Loucy (cell line): Measurements from ENCODE around the gene NUDT4.

Experiments used
- EZH2phosphoT487 ChIP-seq: fragments of 200-600 bp; IDR thresholded peaks from 2 replicates; pipeline ENCODE4 v1.6.1; 2018; ENCODE audit warnings: antibody characterized with exemption, mild to moderate bottlenecking, moderate library complexity, borderline replicate concordance
- TF ChIP-seq, protein P1 (sequence below): fragments of 200-600 bp; sonication (generic); conservative IDR thresholded peaks from 2 replicates; pipeline ENCODE4 v1.5.1; 2014; ENCODE audit warnings: mild to moderate bottlenecking, antibody characterized with exemption, low read length

DNA sequence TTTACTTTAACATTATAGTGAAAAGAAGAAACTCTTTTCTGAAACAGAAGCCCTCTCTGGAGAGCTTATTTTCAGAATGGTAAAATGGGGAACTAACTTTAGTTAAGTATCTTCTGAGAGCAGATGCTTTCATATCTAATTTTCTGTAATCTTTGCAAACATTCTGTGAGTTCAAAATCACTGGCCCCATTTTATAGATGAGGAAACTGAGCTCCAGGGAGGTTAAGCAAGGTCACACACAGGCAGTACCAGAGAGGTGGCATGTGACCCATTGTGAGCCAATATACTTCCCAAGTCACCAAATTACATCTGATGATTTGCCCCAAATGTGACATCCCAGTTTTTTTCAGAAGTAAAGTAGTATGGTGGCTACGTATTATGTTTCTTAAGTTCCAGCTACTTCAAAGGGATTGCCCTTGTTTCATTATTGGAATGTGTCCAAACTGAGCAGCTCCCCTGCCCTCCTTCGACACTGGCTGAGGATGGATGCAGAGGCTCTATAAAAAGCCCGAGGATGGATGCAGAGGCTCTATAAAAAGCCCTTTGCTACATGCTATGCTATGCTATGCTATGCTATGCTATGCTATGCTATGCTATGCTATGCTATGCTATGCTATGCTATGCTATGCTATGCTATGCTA, 36.2 kb upstream of the NUDT4 start:
- TF ChIP-seq, protein P1, sequence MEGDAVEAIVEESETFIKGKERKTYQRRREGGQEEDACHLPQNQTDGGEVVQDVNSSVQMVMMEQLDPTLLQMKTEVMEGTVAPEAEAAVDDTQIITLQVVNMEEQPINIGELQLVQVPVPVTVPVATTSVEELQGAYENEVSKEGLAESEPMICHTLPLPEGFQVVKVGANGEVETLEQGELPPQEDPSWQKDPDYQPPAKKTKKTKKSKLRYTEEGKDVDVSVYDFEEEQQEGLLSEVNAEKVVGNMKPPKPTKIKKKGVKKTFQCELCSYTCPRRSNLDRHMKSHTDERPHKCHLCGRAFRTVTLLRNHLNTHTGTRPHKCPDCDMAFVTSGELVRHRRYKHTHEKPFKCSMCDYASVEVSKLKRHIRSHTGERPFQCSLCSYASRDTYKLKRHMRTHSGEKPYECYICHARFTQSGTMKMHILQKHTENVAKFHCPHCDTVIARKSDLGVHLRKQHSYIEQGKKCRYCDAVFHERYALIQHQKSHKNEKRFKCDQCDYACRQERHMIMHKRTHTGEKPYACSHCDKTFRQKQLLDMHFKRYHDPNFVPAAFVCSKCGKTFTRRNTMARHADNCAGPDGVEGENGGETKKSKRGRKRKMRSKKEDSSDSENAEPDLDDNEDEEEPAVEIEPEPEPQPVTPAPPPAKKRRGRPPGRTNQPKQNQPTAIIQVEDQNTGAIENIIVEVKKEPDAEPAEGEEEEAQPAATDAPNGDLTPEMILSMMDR, result no peak
- TF ChIP-seq EZH2phosphoT487, result no peak
